ENCODE measurements around the gene JAM2. TPM values are rescaled to one million over a fixed set of nuclear protein-coding genes. Genes with fewer than 3 reads are reported as not detected.

The JAM2 gene
- total RNA-seq, 4 donors from 2014 or later = 27.6 to 85.5 (median 35.1) TPM

DNA sequence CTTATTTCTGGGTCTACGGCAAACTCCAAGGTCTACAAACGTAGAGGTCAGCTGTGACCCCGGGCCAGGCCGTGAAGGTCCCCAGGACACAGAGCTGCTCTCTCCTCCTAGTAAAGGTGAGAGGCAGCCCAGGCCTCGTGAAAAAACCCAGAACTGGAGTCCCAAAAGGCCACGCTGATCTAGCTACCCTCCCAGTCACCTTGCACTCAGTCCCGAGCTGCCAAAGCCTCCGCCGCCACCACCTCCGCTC is 95.5 kb downstream of the JAM2 start:
- H3K4me1 ChIP-seq = no peaks in the 10 kb centered on the region
- peak overlapping the region; percentile 73 to 97 for H3K4me3 ChIP-seq
- H3K27ac ChIP-seq = peak overlapping the region; percentile 93 to 97
- DNase-seq = no peak
- no peaks in the 10 kb centered on the region for H3K36me3 ChIP-seq
- no peaks in the 10 kb centered on the region for H3K27me3 ChIP-seq
- no peaks in the 10 kb centered on the region for H3K9me3 ChIP-seq
- intact Hi-C loops (cut with DNase I; ENCODE audit: low total_unique reads) = no loop called here
- TF ChIP-seq POLR2A (IDR thresholded peaks at IDR 0.05) = peak; percentile 64 to 73
- TF ChIP-seq, protein P1, sequence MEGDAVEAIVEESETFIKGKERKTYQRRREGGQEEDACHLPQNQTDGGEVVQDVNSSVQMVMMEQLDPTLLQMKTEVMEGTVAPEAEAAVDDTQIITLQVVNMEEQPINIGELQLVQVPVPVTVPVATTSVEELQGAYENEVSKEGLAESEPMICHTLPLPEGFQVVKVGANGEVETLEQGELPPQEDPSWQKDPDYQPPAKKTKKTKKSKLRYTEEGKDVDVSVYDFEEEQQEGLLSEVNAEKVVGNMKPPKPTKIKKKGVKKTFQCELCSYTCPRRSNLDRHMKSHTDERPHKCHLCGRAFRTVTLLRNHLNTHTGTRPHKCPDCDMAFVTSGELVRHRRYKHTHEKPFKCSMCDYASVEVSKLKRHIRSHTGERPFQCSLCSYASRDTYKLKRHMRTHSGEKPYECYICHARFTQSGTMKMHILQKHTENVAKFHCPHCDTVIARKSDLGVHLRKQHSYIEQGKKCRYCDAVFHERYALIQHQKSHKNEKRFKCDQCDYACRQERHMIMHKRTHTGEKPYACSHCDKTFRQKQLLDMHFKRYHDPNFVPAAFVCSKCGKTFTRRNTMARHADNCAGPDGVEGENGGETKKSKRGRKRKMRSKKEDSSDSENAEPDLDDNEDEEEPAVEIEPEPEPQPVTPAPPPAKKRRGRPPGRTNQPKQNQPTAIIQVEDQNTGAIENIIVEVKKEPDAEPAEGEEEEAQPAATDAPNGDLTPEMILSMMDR (IDR thresholded peaks at IDR 0.05) = no peak

GRCh38 chr21:25734904-25735645 is 96.0 kb downstream of the JAM2 start, which contains the start of the genes ATP5PF and GABPA:
ATP5PF (minus strand) TSS chr21:25734904; CDS start chr21:25729794, 5,110 bp downstream.
GABPA (plus strand) TSS chr21:25734972; CDS start chr21:25741599, 6,627 bp downstream.
- Histone ChIP-seq H3K4me1 (no peaks in the 10 kb centered on the region), H3K27ac (peak within 1 kb of the TSS; percentile 93 to 97), H3K27me3 (no peaks in the 10 kb centered on the region), H3K4me3 (peak within 1 kb of the TSS; percentile 73 to 97), H3K36me3 (no peaks in the 10 kb centered on the region), H3K9me3 (no peaks in the 10 kb centered on the region)
- TF ChIP-seq POLR2A (IDR thresholded peaks at IDR 0.05) = peak in 1 of 2 donors; percentile 27
- TF ChIP-seq, protein P1 (IDR thresholded peaks at IDR 0.05) = peak in 2 of 4 experiments; percentile 9 to 32
- peak; percentile 96 to 97 for DNase-seq
- intact Hi-C loops (cut with DNase I; ENCODE audit: low total_unique reads) = no loop called here

DNA sequence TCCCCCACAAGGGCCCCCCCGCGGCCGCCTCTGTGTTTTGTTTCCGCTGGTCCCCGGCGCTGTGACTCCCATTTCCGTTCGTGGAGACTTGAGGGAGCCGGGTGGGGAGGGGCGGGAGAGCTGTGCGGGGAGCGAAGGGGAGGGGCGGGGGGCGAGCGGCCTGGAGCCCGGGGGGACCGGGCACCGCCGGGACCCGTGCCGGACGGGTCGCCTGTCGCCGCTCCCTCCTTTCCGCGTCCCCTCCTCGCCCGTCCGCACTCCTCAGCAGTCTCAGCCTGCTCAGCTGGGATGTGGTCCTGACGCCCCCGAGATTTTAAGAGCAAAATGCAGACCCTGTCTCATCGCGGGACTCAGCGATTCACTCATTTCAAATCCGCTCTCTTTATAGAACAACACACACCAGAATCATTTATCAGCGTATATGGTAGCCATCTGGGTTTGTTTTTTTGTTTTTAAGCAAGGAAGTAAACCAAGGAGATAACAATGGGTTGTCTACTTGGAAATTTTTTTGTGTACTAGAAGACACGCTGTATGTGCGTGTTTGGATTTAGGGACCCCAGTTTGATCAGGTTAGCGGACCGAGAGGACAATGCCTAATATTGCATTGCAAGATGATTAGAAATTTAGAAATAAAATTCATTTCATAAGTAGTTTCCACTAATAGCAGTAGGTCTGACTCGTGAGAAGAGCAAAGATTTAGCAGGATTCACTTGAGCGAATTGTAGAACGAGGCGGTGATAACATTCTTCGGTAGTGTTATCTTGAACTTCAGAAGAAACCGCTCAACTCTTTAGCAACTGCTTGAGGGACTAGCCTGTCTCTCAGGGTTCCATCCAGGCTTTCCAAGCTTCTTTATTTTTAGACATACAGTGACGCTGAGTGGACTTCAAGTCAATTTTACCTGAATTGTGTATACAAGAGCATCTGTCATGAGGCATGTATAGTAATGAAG is 96.9 kb downstream of the JAM2 start:
- intact Hi-C loops (cut with DNase I; ENCODE audit: low total_unique reads) = no loop called here
- TF ChIP-seq, protein P1 (IDR thresholded peaks at IDR 0.05) = no peak
- TF ChIP-seq POLR2A (IDR thresholded peaks at IDR 0.05) = no peak

GRCh38 chr21:25737421-25737820 is 98.4 kb downstream of the JAM2 start:
- Histone ChIP-seq H3K4me1 (no peaks in the 10 kb centered on the region), H3K4me3 (no peak overlapping the region), H3K36me3 (no peaks in the 10 kb centered on the region), H3K9me3 (no peaks in the 10 kb centered on the region), H3K27me3 (no peaks in the 10 kb centered on the region), H3K27ac (no peak overlapping the region)
- intact Hi-C loops (cut with DNase I; ENCODE audit: low total_unique reads) = no loop called here
- no peak for DNase-seq
- TF ChIP-seq, protein P1 (IDR thresholded peaks at IDR 0.05) = no peak
- TF ChIP-seq POLR2A (IDR thresholded peaks at IDR 0.05) = no peak

More for the DNA sequence above, 96.9 kb downstream of the JAM2 start:
- peak; percentile 81 to 86 for DNase-seq
- Histone ChIP-seq H3K4me1 (no peaks in the 10 kb centered on the region), H3K36me3 (no peaks in the 10 kb centered on the region), H3K9me3 (no peaks in the 10 kb centered on the region), H3K27me3 (no peaks in the 10 kb centered on the region), H3K4me3 (peak overlapping the region; percentile 73 to 97), H3K27ac (peak overlapping the region; percentile 93 to 97)
